HepG2 (cell line): ENCODE measurements around the gene PROX1. TPM values are rescaled to one million over a fixed set of nuclear protein-coding genes. Genes with fewer than 3 reads are reported as not detected.

ENCODE experiments used
- BRD4 ChIP-seq: sonication (generic); formaldehyde crosslinking; IDR thresholded peaks from 2 replicates; pipeline ENCODE4 v1.4.0; 2020; ENCODE audit warnings: missing genetic modification reagents
- ESRRA ChIP-seq: sonication (generic); formaldehyde crosslinking; IDR thresholded peaks from 2 replicates; pipeline ENCODE4 v1.5.1; 2020; ENCODE audit warnings: mild to moderate bottlenecking, low read depth, missing genetic modification reagents
- FOXA1 ChIP-seq, 2 experiments: fragments of 450-650 bp in 1 of 2; sonication (generic) in 1 of 2; formaldehyde crosslinking in 1 of 2; IDR thresholded peaks; 2 replicates each; pipeline versions ENCODE4 v1.4.0 to v1.6.1; 2016 to 2020; ENCODE audit warnings: missing genetic modification reagents in 1 of 2
- SMC3 ChIP-seq: IDR thresholded peaks from 2 replicates; pipeline ENCODE4 v1.6.1; 2011; ENCODE audit warnings: low read length, improper control_type of control experiment
- TEAD3 ChIP-seq: optimal IDR thresholded peaks from 2 replicates; pipeline ENCODE3; 2016; ENCODE audit warnings: borderline replicate concordance
- XRCC5 ChIP-seq: fragments of 200-400 bp; formaldehyde crosslinking; optimal IDR thresholded peaks from 2 replicates; pipeline ENCODE3; 2017; ENCODE audit warnings: mild to moderate bottlenecking, low read length
- ZEB1 ChIP-seq: IDR thresholded peaks from 2 replicates; pipeline ENCODE4 v1.6.1; 2012; ENCODE audit warnings: mild to moderate bottlenecking, low read depth, inconsistent platforms; ENCODE audit not compliant: insufficient replicate concordance
- ZNF17 ChIP-seq: sonication (generic); formaldehyde crosslinking; IDR thresholded peaks from 2 replicates; pipeline ENCODE4 v1.5.0; 2020; ENCODE audit warnings: mild to moderate bottlenecking, missing genetic modification reagents
- ZNF253 ChIP-seq: sonication (generic); formaldehyde crosslinking; IDR thresholded peaks from 2 replicates; pipeline ENCODE4 v1.8.0; 2022; ENCODE audit warnings: mild to moderate bottlenecking, missing genetic modification reagents, borderline replicate concordance
- ZNF781 ChIP-seq: sonication (generic); formaldehyde crosslinking; IDR thresholded peaks from 2 replicates; pipeline ENCODE4 v1.5.1; 2020; ENCODE audit warnings: borderline replicate concordance, mild to moderate bottlenecking, missing genetic modification reagents; ENCODE audit errors: not compliant biosample characterization
- ZNF841 ChIP-seq: sonication (generic); formaldehyde crosslinking; IDR thresholded peaks from 2 replicates; pipeline ENCODE4 v1.8.1; 2023; ENCODE audit warnings: missing genetic modification reagents, borderline replicate concordance
- polyA plus RNA-seq, 8 experiments: library from polyadenylated mRNA; depleted of rRNA in 3 of 8; stranded (reverse) in 7 of 8; unstranded in 1 of 8; fragments of >200 nt; fragmentation: Illumina TruSeq in 4 of 8; extraction: Trizol in 4 of 8; gene quantifications; 2 replicates each; pipeline versions ENCODE4 v1.2.1 to v1.2.3, GENCODE V29; 2011 to 2016; ENCODE audit warnings: low read depth in 4 of 8, missing spikeins in 1 of 8, mixed read lengths in 1 of 8; ENCODE audit not compliant: insufficient read depth in 1 of 8
- total RNA-seq, 5 experiments: library from RNA; depleted of rRNA; stranded (reverse); fragments of >200 nt; fragmentation: Illumina TruSeq; extraction: Trizol; gene quantifications; 2 replicates each; pipeline ENCODE4 v1.2.3, GENCODE V29; 2016; ENCODE audit warnings: low read depth in 1 of 5
- TF ChIP-seq, protein P1 (sequence below): sonication (generic); formaldehyde crosslinking; IDR thresholded peaks from 2 replicates; pipeline ENCODE4 v1.5.1; 2020; ENCODE audit warnings: mild to moderate bottlenecking, missing genetic modification reagents, moderate library complexity
- TF ChIP-seq, protein P2 (sequence below): sonication (generic); formaldehyde crosslinking; IDR thresholded peaks from 2 replicates; pipeline ENCODE4 v1.4.0; 2020; ENCODE audit warnings: missing genetic modification reagents
- TF ChIP-seq, protein P3 (sequence below): sonication (generic); formaldehyde crosslinking; IDR thresholded peaks from 2 replicates; pipeline ENCODE4 v1.5.0; 2020; ENCODE audit warnings: missing genetic modification reagents, mild to moderate bottlenecking, borderline replicate concordance
- TF ChIP-seq, protein P4 (sequence below): sonication (generic); formaldehyde crosslinking; IDR thresholded peaks from 2 replicates; pipeline ENCODE4 v1.5.1; 2020; ENCODE audit warnings: missing genetic modification reagents, mild to moderate bottlenecking, borderline replicate concordance
- TF ChIP-seq, protein P5 (sequence below): sonication (generic); formaldehyde crosslinking; IDR thresholded peaks from 2 replicates; pipeline ENCODE4 v1.4.0; 2020; ENCODE audit warnings: missing genetic modification reagents

Gene PROX1
- total and polyA plus RNA-seq, 2 of the 13 experiments (the other 11 are each of a cell fraction or from before 2014, with no cell fraction given): 12.3 to 30.2 TPM

DNA sequence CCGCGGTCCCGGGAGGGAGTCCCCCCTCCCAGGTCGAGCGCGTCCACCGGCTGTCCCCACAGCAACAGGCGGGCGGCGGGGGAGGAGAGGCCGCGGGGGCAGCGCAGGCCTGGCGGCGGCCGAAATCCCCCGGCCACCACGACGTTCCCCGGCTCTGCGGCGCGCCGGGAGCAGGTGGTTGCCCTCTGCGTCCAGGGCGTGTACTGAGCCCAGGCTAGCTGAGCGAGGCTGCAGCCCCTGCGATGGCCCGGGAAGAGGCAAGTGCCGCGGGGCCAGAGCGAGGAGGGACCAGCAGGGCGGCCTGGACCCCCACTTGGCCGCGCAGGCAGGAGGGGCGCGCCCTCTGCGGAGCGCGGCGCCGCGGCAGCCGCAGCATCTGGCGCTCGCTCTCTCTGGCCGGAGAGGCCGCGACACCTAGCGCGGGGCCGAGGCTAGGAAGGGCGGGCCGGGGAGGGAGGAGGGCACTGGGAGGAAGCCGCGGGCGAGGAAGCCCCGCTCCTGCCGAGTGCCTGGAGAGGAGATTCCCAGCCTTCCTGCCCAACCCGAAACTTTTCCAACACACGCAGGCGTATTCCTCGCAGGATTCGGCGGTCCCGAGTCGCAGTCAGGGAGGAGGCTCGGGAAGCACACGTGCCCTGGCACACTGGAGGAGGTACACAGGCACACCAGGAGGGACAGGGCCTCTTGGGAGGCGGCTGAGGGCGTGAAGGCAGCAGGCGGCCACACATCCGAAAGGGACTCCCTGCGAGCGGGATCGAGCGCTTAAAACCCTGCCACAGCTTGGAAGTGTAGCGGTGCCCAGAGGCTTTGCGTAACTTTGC is 4.9 kb upstream of the PROX1 start (continued):
- no peak for TF ChIP-seq ZNF781
- TF ChIP-seq ZNF253 (CRISPR knock-in tag): peak; percentile 54; the same call in 1 of the 2 replicates
- TF ChIP-seq ZEB1: no peak
- TF ChIP-seq BRD4 (CRISPR knock-in tag): peak; percentile 60; the same call in 1 of the 2 replicates
- TF ChIP-seq, protein P1, sequence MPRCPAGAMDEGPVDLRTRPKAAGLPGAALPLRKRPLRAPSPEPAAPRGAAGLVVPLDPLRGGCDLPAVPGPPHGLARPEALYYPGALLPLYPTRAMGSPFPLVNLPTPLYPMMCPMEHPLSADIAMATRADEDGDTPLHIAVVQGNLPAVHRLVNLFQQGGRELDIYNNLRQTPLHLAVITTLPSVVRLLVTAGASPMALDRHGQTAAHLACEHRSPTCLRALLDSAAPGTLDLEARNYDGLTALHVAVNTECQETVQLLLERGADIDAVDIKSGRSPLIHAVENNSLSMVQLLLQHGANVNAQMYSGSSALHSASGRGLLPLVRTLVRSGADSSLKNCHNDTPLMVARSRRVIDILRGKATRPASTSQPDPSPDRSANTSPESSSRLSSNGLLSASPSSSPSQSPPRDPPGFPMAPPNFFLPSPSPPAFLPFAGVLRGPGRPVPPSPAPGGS (CRISPR knock-in tag): peak; percentile 86
- TF ChIP-seq TEAD3 (CRISPR knock-in tag): peak; percentile 32
- TF ChIP-seq, protein P2, sequence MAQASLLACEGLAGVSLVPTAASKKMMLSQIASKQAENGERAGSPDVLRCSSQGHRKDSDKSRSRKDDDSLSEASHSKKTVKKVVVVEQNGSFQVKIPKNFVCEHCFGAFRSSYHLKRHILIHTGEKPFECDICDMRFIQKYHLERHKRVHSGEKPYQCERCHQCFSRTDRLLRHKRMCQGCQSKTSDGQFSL (CRISPR knock-in tag): 0 out of 2 replicates have a peak, but pooled peaks have one; percentile 41
- TF ChIP-seq FOXA1 (IDR thresholded peaks at IDR 0.05): no peak
- TF ChIP-seq FOXA1 (CRISPR knock-in tag; IDR thresholded peaks at IDR 0.05): no peak
- TF ChIP-seq, protein P3, sequence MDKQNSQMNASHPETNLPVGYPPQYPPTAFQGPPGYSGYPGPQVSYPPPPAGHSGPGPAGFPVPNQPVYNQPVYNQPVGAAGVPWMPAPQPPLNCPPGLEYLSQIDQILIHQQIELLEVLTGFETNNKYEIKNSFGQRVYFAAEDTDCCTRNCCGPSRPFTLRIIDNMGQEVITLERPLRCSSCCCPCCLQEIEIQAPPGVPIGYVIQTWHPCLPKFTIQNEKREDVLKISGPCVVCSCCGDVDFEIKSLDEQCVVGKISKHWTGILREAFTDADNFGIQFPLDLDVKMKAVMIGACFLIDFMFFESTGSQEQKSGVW: no peak
- TF ChIP-seq, protein P4, sequence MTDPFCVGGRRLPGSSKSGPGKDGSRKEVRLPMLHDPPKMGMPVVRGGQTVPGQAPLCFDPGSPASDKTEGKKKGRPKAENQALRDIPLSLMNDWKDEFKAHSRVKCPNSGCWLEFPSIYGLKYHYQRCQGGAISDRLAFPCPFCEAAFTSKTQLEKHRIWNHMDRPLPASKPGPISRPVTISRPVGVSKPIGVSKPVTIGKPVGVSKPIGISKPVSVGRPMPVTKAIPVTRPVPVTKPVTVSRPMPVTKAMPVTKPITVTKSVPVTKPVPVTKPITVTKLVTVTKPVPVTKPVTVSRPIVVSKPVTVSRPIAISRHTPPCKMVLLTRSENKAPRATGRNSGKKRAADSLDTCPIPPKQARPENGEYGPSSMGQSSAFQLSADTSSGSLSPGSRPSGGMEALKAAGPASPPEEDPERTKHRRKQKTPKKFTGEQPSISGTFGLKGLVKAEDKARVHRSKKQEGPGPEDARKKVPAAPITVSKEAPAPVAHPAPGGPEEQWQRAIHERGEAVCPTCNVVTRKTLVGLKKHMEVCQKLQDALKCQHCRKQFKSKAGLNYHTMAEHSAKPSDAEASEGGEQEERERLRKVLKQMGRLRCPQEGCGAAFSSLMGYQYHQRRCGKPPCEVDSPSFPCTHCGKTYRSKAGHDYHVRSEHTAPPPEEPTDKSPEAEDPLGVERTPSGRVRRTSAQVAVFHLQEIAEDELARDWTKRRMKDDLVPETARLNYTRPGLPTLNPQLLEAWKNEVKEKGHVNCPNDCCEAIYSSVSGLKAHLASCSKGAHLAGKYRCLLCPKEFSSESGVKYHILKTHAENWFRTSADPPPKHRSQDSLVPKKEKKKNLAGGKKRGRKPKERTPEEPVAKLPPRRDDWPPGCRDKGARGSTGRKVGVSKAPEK (CRISPR knock-in tag): no peak
- no peak for TF ChIP-seq SMC3
- no peak for TF ChIP-seq ESRRA
- no peak for TF ChIP-seq XRCC5
- TF ChIP-seq, protein P5, sequence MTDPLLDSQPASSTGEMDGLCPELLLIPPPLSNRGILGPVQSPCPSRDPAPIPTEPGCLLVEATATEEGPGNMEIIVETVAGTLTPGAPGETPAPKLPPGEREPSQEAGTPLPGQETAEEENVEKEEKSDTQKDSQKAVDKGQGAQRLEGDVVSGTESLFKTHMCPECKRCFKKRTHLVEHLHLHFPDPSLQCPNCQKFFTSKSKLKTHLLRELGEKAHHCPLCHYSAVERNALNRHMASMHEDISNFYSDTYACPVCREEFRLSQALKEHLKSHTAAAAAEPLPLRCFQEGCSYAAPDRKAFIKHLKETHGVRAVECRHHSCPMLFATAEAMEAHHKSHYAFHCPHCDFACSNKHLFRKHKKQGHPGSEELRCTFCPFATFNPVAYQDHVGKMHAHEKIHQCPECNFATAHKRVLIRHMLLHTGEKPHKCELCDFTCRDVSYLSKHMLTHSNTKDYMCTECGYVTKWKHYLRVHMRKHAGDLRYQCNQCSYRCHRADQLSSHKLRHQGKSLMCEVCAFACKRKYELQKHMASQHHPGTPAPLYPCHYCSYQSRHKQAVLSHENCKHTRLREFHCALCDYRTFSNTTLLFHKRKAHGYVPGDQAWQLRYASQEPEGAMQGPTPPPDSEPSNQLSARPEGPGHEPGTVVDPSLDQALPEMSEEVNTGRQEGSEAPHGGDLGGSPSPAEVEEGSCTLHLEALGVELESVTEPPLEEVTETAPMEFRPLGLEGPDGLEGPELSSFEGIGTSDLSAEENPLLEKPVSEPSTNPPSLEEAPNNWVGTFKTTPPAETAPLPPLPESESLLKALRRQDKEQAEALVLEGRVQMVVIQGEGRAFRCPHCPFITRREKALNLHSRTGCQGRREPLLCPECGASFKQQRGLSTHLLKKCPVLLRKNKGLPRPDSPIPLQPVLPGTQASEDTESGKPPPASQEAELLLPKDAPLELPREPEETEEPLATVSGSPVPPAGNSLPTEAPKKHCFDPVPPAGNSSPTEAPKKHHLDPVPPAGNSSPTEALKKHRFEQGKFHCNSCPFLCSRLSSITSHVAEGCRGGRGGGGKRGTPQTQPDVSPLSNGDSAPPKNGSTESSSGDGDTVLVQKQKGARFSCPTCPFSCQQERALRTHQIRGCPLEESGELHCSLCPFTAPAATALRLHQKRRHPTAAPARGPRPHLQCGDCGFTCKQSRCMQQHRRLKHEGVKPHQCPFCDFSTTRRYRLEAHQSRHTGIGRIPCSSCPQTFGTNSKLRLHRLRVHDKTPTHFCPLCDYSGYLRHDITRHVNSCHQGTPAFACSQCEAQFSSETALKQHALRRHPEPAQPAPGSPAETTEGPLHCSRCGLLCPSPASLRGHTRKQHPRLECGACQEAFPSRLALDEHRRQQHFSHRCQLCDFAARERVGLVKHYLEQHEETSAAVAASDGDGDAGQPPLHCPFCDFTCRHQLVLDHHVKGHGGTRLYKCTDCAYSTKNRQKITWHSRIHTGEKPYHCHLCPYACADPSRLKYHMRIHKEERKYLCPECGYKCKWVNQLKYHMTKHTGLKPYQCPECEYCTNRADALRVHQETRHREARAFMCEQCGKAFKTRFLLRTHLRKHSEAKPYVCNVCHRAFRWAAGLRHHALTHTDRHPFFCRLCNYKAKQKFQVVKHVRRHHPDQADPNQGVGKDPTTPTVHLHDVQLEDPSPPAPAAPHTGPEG (CRISPR knock-in tag): no peak
- no peak for TF ChIP-seq ZNF17
- TF ChIP-seq ZNF841 (CRISPR knock-in tag): no peak
